H9 (cell line): ENCODE measurements around the gene PYGO2. TPM values are rescaled to one million over a fixed set of nuclear protein-coding genes. Genes with fewer than 3 reads are reported as not detected.

Source experiments
- DNase-seq: peaks from one replicate; pipeline ENCODE4 v3.0.0-alpha.2; 2017
- H2AFZ ChIP-seq: one replicate; pipeline ENCODE4 v1.6.1; 2013; ENCODE audit warnings: mild to moderate bottlenecking, low read length, control low read depth, moderate library complexity
- H2AK5ac ChIP-seq: 2 replicates; pipeline ENCODE4 v1.6.1; 2013; ENCODE audit warnings: low read length, control low read depth, mixed read lengths; ENCODE audit not compliant: insufficient read length
- H2BK120ac ChIP-seq: one replicate; pipeline ENCODE4 v1.6.1; 2013; ENCODE audit warnings: low read depth, mild to moderate bottlenecking, low read length, control low read depth, inconsistent platforms; ENCODE audit not compliant: poor library complexity, severe bottlenecking
- H2BK12ac ChIP-seq: 2 replicates; pipeline ENCODE4 v1.6.1; 2013; ENCODE audit warnings: low read length, control low read depth, mixed read lengths, low read depth; ENCODE audit not compliant: insufficient read length
- H2BK15ac ChIP-seq: 2 replicates; pipeline ENCODE4 v1.6.1; 2013; ENCODE audit warnings: low read depth, low read length, control low read depth
- H2BK20ac ChIP-seq: one replicate; pipeline ENCODE4 v1.6.1; 2013; ENCODE audit warnings: low read depth, mild to moderate bottlenecking, low read length, control low read depth, inconsistent platforms; ENCODE audit not compliant: poor library complexity, severe bottlenecking
- H2BK5ac ChIP-seq: 2 replicates; pipeline ENCODE4 v1.6.1; 2013; ENCODE audit warnings: low read length, control low read depth, mixed read lengths; ENCODE audit not compliant: insufficient read length
- H3K14ac ChIP-seq: 2 replicates; pipeline ENCODE4 v1.6.1; 2013; ENCODE audit warnings: low read length, control low read depth; ENCODE audit not compliant: insufficient read depth
- H3K18ac ChIP-seq: 2 replicates; pipeline ENCODE4 v1.6.1; 2013; ENCODE audit warnings: low read depth, mild to moderate bottlenecking, mixed read lengths, low read length, control low read depth; ENCODE audit not compliant: insufficient read length
- H3K23ac ChIP-seq: 2 replicates; pipeline ENCODE4 v1.6.1; 2013; ENCODE audit warnings: low read length, control low read depth, mixed read lengths, low read depth; ENCODE audit not compliant: insufficient read length
- H3K23me2 ChIP-seq: 2 replicates; pipeline ENCODE4 v1.6.1; 2013; ENCODE audit warnings: low read depth, mild to moderate bottlenecking, mixed read lengths, low read length, control low read depth; ENCODE audit not compliant: insufficient read length, poor library complexity, severe bottlenecking
- H3K27ac ChIP-seq: 2 replicates; pipeline ENCODE4 v1.5.1; 2013; ENCODE audit warnings: low read length, control low read depth, mixed read lengths, low read depth; ENCODE audit not compliant: insufficient read length
- H3K27me3 ChIP-seq: 2 replicates; pipeline ENCODE4 v1.6.1; 2013; ENCODE audit warnings: low read length, control low read depth, inconsistent platforms; ENCODE audit not compliant: insufficient read depth
- H3K4ac ChIP-seq: 2 replicates; pipeline ENCODE4 v1.6.1; 2013; ENCODE audit warnings: low read depth, mild to moderate bottlenecking, control low read depth, inconsistent platforms, low read length, moderate library complexity
- H3K4me1 ChIP-seq: 2 replicates; pipeline ENCODE4 v1.6.1; 2013; ENCODE audit warnings: low read length, control low read depth, inconsistent platforms; ENCODE audit not compliant: insufficient read depth
- H3K4me2 ChIP-seq: 2 replicates; pipeline ENCODE4 v1.6.1; 2013; ENCODE audit warnings: low read length, control low read depth, mixed read lengths; ENCODE audit not compliant: insufficient read length, insufficient read depth
- H3K56ac ChIP-seq: 2 replicates; pipeline ENCODE4 v1.6.1; 2013; ENCODE audit warnings: low read depth, mild to moderate bottlenecking, mixed read lengths, low read length, control low read depth; ENCODE audit not compliant: insufficient read length
- H3K79me1 ChIP-seq: 2 replicates; pipeline ENCODE4 v1.6.1; 2013; ENCODE audit warnings: low read depth, mild to moderate bottlenecking, moderate library complexity, low read length, control low read depth, inconsistent platforms; ENCODE audit not compliant: insufficient read depth, poor library complexity, severe bottlenecking
- H3K79me2 ChIP-seq: 2 replicates; pipeline ENCODE4 v1.6.1; 2013; ENCODE audit warnings: low read length, control low read depth, inconsistent platforms; ENCODE audit not compliant: insufficient read depth
- H3K9ac ChIP-seq: 2 replicates; pipeline ENCODE4 v1.6.1; 2013; ENCODE audit warnings: low read length, control low read depth, mixed read lengths; ENCODE audit not compliant: insufficient read length; ENCODE audit errors: extremely low read depth
- H3K9me3 ChIP-seq: one replicate; pipeline ENCODE4 v1.6.1; 2013; ENCODE audit warnings: low read depth, low read length, inconsistent platforms; ENCODE audit not compliant: control insufficient read depth
- H3T11ph ChIP-seq: one replicate; pipeline ENCODE4 v1.6.1; 2013; ENCODE audit warnings: mild to moderate bottlenecking, low read length, control low read depth, inconsistent platforms
- H4K20me1 ChIP-seq: one replicate; pipeline ENCODE4 v1.6.1; 2013; ENCODE audit not compliant: control insufficient read depth, insufficient read length, insufficient read depth
- H4K5ac ChIP-seq: 2 replicates; pipeline ENCODE4 v1.6.1; 2013; ENCODE audit warnings: low read depth, mild to moderate bottlenecking, mixed read lengths, low read length, control low read depth; ENCODE audit not compliant: insufficient read length
- H4K8ac ChIP-seq: replicated peaks from 2 replicates; pipeline ENCODE4 v1.6.1; 2013; ENCODE audit warnings: low read length, control low read depth, mixed read lengths, low read depth; ENCODE audit not compliant: insufficient read length
- H4K91ac ChIP-seq: 2 replicates; pipeline ENCODE4 v1.6.1; 2013; ENCODE audit warnings: low read depth, mild to moderate bottlenecking, moderate library complexity, mixed read lengths, low read length, control low read depth; ENCODE audit not compliant: insufficient read length
- H3K27ac Mint-ChIP-seq, 3 experiments: 2 replicates in 2 of 3; 3 replicates in 1 of 3; pipeline ENCODE4 v1.8.0; 2020 to 2021; ENCODE audit warnings: mixed read lengths in 3 of 3, mild to moderate bottlenecking in 1 of 3, moderate library complexity in 1 of 3
- H3K27me3 Mint-ChIP-seq: 2 replicates; pipeline ENCODE4 v1.8.0; 2021; ENCODE audit warnings: low read depth, mild to moderate bottlenecking, moderate library complexity, mixed read lengths
- H3K36me3 Mint-ChIP-seq, 3 experiments: 2 replicates in 2 of 3; 3 replicates in 1 of 3; pipeline ENCODE4 v1.8.0; 2020 to 2021; ENCODE audit warnings: low read depth in 3 of 3, mixed read lengths in 3 of 3; ENCODE audit not compliant: insufficient read depth in 1 of 3
- H3K4me1 Mint-ChIP-seq, 2 experiments: 2 replicates each; pipeline ENCODE4 v1.8.0; 2020; ENCODE audit warnings: mixed read lengths in 2 of 2
- H3K4me3 Mint-ChIP-seq, 2 experiments: 2 replicates in 1 of 2; 3 replicates in 1 of 2; pipeline ENCODE4 v1.8.0; 2020 to 2021; ENCODE audit warnings: mild to moderate bottlenecking in 2 of 2, mixed read lengths in 2 of 2, moderate library complexity in 1 of 2
- H3K9me3 Mint-ChIP-seq, 2 experiments: 2 replicates in 1 of 2; 3 replicates in 1 of 2; pipeline ENCODE4 v1.8.0; 2020; ENCODE audit warnings: mild to moderate bottlenecking in 2 of 2, mixed read lengths in 2 of 2, moderate library complexity in 1 of 2
- CTCF ChIP-seq: fragments of 200-600 bp; sonication (generic); conservative IDR thresholded peaks from 3 replicates; pipeline ENCODE4 v1.8.0; 2021; ENCODE audit warnings: antibody characterized with exemption, mild to moderate bottlenecking
- WGBS: extraction: QIAGEN DNeasy Blood & Tissue Kit; methylation state at CpG from one replicate; pipeline ENCODE4 v1.1.7; 2013; ENCODE audit warnings: missing lambda C conversion rate, low lambda C conversion rate, mixed read lengths; ENCODE audit not compliant: insufficient read length; ENCODE audit errors: extremely low coverage; 5-methylcytosine and 5-hydroxymethylcytosine counted together
- total RNA-seq: library from RNA; stranded (reverse); gene quantifications from 2 replicates; pipeline ENCODE4 v1.2.1, GENCODE V29; 2021

The PYGO2 gene
- total RNA-seq, 1 experiment from 2014 or later = 38.7 TPM

- H3K4me2 ChIP-seq = no peak overlapping the region
- H3K27me3 ChIP-seq = no peaks in the 10 kb centered on the region
- H4K5ac ChIP-seq = no peak overlapping the region
- H3K23ac ChIP-seq = no peak overlapping the region
- no peak overlapping the region for H3K4ac ChIP-seq
- no peak overlapping the region for H3K18ac ChIP-seq
- TF ChIP-seq CTCF = no peak
- H2BK5ac ChIP-seq = no peak overlapping the region
- no peaks in the 10 kb centered on the region for H3K79me2 ChIP-seq
- Mint-ChIP-seq H3K4me1 (peaks cover 23% of the 10 kb centered on the region in 2 experiments), H3K36me3 (peaks cover 0 to 10% (median 5%) of the 10 kb centered on the region in 3 experiments; a peak in 5 of 7 replicates), H3K27ac (peak overlapping the region in 1 of 3 experiments; percentile 4; a peak in 2 of 7 replicates), H3K9me3 (no peaks in the 10 kb centered on the region), H3K27me3 (no peaks in the 10 kb centered on the region), H3K4me3 (no peak overlapping the region; a peak in 1 of 5 replicates)
- no peak overlapping the region for H3K14ac ChIP-seq
- no peaks in the 10 kb centered on the region for H4K20me1 ChIP-seq
- no peak overlapping the region for H2BK12ac ChIP-seq
- H2AFZ ChIP-seq = no peak overlapping the region
- H2BK120ac ChIP-seq = no peak overlapping the region
- no peak for DNase-seq
- H3K4me1 ChIP-seq = peaks cover 3% of the 10 kb centered on the region; the same call in 1 of the 2 replicates
- H3K9me3 ChIP-seq = no peaks in the 10 kb centered on the region
- H3K79me1 ChIP-seq = no peaks in the 10 kb centered on the region
- H3T11ph ChIP-seq = no peak overlapping the region
- WGBS = no CpG with 5 or more reads among the region's 9 CpGs
- H4K8ac ChIP-seq = no peak overlapping the region
- no peak overlapping the region for H2BK15ac ChIP-seq
- no peak overlapping the region for H4K91ac ChIP-seq
- no peak overlapping the region for H3K27ac ChIP-seq
- H3K23me2 ChIP-seq = no peaks in the 10 kb centered on the region
- H2BK20ac ChIP-seq = no peak overlapping the region
- no peak overlapping the region for H3K9ac ChIP-seq
- H2AK5ac ChIP-seq = no peak overlapping the region
- H3K56ac ChIP-seq = no peak overlapping the region
Measured at GRCh38 chr1:154944401-154945159, 17.0 kb downstream of the PYGO2 start.
